Left ventricle myocardium inferior (tissue), 1 donor: ENCODE results near the gene SLC6A11. TPM values are rescaled to one million over a fixed set of nuclear protein-coding genes. Genes with fewer than 3 reads are reported as not detected.

ENCODE experiments used
- DNase-seq: peaks from one replicate; pipeline ENCODE4 v3.0.0-alpha.2; 2020
- H3K27ac ChIP-seq: fragments of 200-600 bp; replicated peaks from 2 replicates; pipeline ENCODE4 v1.8.0; 2021
- H3K27me3 ChIP-seq: fragments of 200-600 bp; 2 replicates; pipeline ENCODE4 v1.8.0; 2021; ENCODE audit warnings: low read depth
- H3K36me3 ChIP-seq: fragments of 200-600 bp; 2 replicates; pipeline ENCODE4 v1.8.0; 2021
- H3K4me1 ChIP-seq: fragments of 200-600 bp; 2 replicates; pipeline ENCODE4 v1.8.0; 2021
- H3K4me3 ChIP-seq: fragments of 200-600 bp; 2 replicates; pipeline ENCODE4 v1.8.0; 2021; ENCODE audit warnings: mild to moderate bottlenecking, moderate library complexity
- H3K9me3 ChIP-seq: fragments of 200-600 bp; replicated peaks from 2 replicates; pipeline ENCODE4 v1.8.0; 2021
- CTCF ChIP-seq: fragments of 200-600 bp; IDR thresholded peaks from 2 replicates; pipeline ENCODE4 v1.8.0; 2021; ENCODE audit warnings: antibody characterized with exemption, mild to moderate bottlenecking, borderline replicate concordance
- intact Hi-C: fragments of 100-400 bp; cut with micrococcal nuclease; formaldehyde crosslinking; loops from one replicate; pipeline ENCODE4 v1.11.0; 2022
- total RNA-seq: library from RNA; stranded (reverse); fragmentation: NEBNext Ultra II Directional; extraction: Animal tissue kit (Norgen Biotek cat#: 25700); gene quantifications from one replicate; pipeline ENCODE4 v1.2.1, GENCODE V29; 2021
- donor health status: DM: no; HTN: yes; CAD: no; lungs with severe emphysema.

SLC6A11 gene
- total RNA-seq, 1 donor from 2014 or later, result not detected

- H3K4me1 ChIP-seq, result no peaks in the 10 kb centered on the region
- H3K27ac ChIP-seq, result no peak overlapping the region
- intact Hi-C loops, result no loop called here
- H3K27me3 ChIP-seq, result peaks cover 66% of the 10 kb centered on the region
- no peaks in the 10 kb centered on the region for H3K36me3 ChIP-seq
- H3K4me3 ChIP-seq, result no peak overlapping the region
- no peaks in the 10 kb centered on the region for H3K9me3 ChIP-seq
- no peak for TF ChIP-seq CTCF
- DNase-seq, result no peak
Measured at GRCh38 chr3:10781981-10782380, 34.0 kb upstream of the SLC6A11 start.

- no peaks in the 10 kb centered on the region for H3K9me3 ChIP-seq
- H3K36me3 ChIP-seq, result no peaks in the 10 kb centered on the region
- H3K27me3 ChIP-seq, result peaks cover 55% of the 10 kb centered on the region
- no peaks in the 10 kb centered on the region for H3K4me1 ChIP-seq
- no peak for DNase-seq
- TF ChIP-seq CTCF, result peak; percentile 75
- intact Hi-C loops, result no loop called here
- H3K27ac ChIP-seq, result no peak overlapping the region
- no peak overlapping the region for H3K4me3 ChIP-seq
Measured at GRCh38 chr3:10783360-10784351, 32.4 kb upstream of the SLC6A11 start.

GRCh38 chr3:10786640-10787039 lies 29.4 kb upstream of the SLC6A11 start:
- Histone ChIP-seq H3K4me1 (no peaks in the 10 kb centered on the region), H3K27me3 (peaks cover 67% of the 10 kb centered on the region), H3K4me3 (no peak overlapping the region), H3K36me3 (no peaks in the 10 kb centered on the region), H3K27ac (no peak overlapping the region), H3K9me3 (no peaks in the 10 kb centered on the region)
- intact Hi-C loops, result no loop called here
- no peak for DNase-seq
- no peak for TF ChIP-seq CTCF

GRCh38 chr3:10788451-10788850 lies 27.6 kb upstream of the SLC6A11 start:
- no peaks in the 10 kb centered on the region for H3K9me3 ChIP-seq
- peaks cover 81% of the 10 kb centered on the region for H3K27me3 ChIP-seq
- intact Hi-C loops, result no loop called here
- H3K4me1 ChIP-seq, result no peaks in the 10 kb centered on the region
- H3K4me3 ChIP-seq, result no peak overlapping the region
- no peak for DNase-seq
- no peak for TF ChIP-seq CTCF
- no peak overlapping the region for H3K27ac ChIP-seq
- H3K36me3 ChIP-seq, result no peaks in the 10 kb centered on the region

GRCh38 chr3:10790713-10791112 lies 25.3 kb upstream of the SLC6A11 start:
- Histone ChIP-seq H3K27ac (no peak overlapping the region), H3K9me3 (no peaks in the 10 kb centered on the region), H3K4me1 (no peaks in the 10 kb centered on the region), H3K4me3 (no peak overlapping the region), H3K36me3 (no peaks in the 10 kb centered on the region), H3K27me3 (peaks cover 81% of the 10 kb centered on the region)
- intact Hi-C loops, result no loop called here
- DNase-seq, result no peak
- TF ChIP-seq CTCF, result no peak
